ENCODE results near the gene CTNND2.

CTNND2 gene

DNA sequence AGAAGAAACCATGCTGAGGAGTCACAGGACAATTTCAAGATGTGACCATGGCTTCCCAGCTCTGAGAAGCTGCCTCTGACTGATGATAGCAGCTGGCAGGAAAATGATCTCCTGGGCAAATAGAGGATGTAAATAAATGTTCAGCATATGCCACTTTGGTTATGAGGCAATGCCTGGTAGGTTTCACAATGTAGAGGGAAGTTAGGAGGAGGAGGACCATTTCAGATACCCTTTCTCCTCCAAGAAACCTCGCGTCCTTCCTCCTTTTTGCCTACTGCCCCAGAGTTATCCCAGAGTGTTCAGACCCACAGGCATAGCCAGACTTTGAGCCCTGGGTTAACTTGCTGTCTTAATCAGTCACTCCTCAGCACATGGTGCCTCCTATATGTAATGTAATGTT, 601.6 kb downstream of the CTNND2 start:
- Histone ChIP-seq H2AFZ (ENCODE audit: low read depth) (no peak overlapping the region), H3K36me3 (ENCODE audit: insufficient read depth) (no peaks in the 10 kb centered on the region), H3K4me1 (ENCODE audit: low read depth, poor library complexity, severe bottlenecking) (peaks cover 6% of the 10 kb centered on the region), H3K4me3 (IDR thresholded peaks at IDR 0.05; ENCODE audit: insufficient read depth, low read depth, low read length) (no peak overlapping the region), H4K20me1 (ENCODE audit: insufficient read depth) (no peaks in the 10 kb centered on the region), H3K9ac (no peak overlapping the region), H3K27ac (no peak overlapping the region), H3K4me2 (no peak overlapping the region), H3K27me3 (ENCODE audit: insufficient read depth, low read depth) (no peaks in the 10 kb centered on the region), H3K79me2 (ENCODE audit: insufficient read depth, low read depth) (no peaks in the 10 kb centered on the region)
- TF ChIP-seq, protein P1, sequence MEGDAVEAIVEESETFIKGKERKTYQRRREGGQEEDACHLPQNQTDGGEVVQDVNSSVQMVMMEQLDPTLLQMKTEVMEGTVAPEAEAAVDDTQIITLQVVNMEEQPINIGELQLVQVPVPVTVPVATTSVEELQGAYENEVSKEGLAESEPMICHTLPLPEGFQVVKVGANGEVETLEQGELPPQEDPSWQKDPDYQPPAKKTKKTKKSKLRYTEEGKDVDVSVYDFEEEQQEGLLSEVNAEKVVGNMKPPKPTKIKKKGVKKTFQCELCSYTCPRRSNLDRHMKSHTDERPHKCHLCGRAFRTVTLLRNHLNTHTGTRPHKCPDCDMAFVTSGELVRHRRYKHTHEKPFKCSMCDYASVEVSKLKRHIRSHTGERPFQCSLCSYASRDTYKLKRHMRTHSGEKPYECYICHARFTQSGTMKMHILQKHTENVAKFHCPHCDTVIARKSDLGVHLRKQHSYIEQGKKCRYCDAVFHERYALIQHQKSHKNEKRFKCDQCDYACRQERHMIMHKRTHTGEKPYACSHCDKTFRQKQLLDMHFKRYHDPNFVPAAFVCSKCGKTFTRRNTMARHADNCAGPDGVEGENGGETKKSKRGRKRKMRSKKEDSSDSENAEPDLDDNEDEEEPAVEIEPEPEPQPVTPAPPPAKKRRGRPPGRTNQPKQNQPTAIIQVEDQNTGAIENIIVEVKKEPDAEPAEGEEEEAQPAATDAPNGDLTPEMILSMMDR (conservative IDR thresholded peaks at IDR 0.05; ENCODE audit: low read depth, low read length), result no peak

DNA sequence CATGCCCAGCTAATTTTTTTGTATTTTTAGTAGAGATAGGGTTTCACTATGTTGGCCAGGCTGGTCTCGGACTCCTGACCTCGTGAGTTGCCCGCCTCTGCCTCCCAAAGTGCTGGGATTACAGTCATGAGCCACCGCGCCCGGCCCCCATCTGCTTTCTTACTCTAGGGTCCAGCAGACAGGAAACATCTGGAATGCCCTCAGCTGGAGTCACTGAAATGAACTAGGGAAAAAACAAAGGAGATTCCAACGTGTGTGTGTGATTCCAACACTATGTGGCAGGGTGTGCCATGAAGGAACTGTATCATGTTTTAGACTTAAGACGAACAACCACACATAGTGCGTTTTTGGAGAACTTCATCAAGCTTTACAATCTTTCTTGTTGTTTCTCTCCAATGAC, 603.1 kb downstream of the CTNND2 start:
- H3K79me2 ChIP-seq (ENCODE audit: insufficient read depth, low read depth), result no peaks in the 10 kb centered on the region
- no peak overlapping the region for H3K9ac ChIP-seq
- H3K4me2 ChIP-seq, result no peak overlapping the region
- TF ChIP-seq, protein P1 (conservative IDR thresholded peaks at IDR 0.05; ENCODE audit: low read depth, low read length), result no peak
- no peak overlapping the region for H2AFZ ChIP-seq (ENCODE audit: low read depth)
- no peak overlapping the region for H3K4me3 ChIP-seq (IDR thresholded peaks at IDR 0.05; ENCODE audit: insufficient read depth, low read depth, low read length)
- peaks cover 6% of the 10 kb centered on the region for H3K4me1 ChIP-seq (ENCODE audit: low read depth, poor library complexity, severe bottlenecking)
- no peaks in the 10 kb centered on the region for H4K20me1 ChIP-seq (ENCODE audit: insufficient read depth)
- H3K27ac ChIP-seq, result no peak overlapping the region
- H3K36me3 ChIP-seq (ENCODE audit: insufficient read depth), result no peaks in the 10 kb centered on the region
- H3K27me3 ChIP-seq (ENCODE audit: insufficient read depth, low read depth), result no peaks in the 10 kb centered on the region

DNA sequence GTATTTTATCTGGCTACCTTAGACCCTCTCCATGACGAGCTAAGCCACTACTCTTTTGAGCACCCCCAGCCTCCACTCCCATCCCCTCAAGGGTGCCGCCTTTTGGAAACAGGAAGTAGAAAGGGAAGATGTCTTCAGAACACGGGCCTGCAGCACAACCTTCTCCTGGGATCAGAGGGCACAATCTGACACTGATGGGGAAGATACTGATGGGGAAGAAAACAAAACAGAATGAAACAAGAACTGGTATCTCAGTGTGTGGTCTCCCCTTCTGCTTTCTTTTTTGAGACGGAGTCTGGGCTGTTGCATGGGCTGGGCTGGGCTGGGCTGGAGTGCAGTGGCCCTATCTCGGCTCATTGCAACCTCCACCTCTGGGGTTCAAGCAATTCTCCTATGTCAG, 603.5 kb downstream of the CTNND2 start:
- Histone ChIP-seq H4K20me1 (ENCODE audit: insufficient read depth) (no peaks in the 10 kb centered on the region), H3K4me3 (IDR thresholded peaks at IDR 0.05; ENCODE audit: insufficient read depth, low read depth, low read length) (no peak overlapping the region), H3K79me2 (ENCODE audit: insufficient read depth, low read depth) (no peaks in the 10 kb centered on the region), H3K4me1 (ENCODE audit: low read depth, poor library complexity, severe bottlenecking) (peaks cover 6% of the 10 kb centered on the region), H3K36me3 (ENCODE audit: insufficient read depth) (no peaks in the 10 kb centered on the region), H3K9ac (no peak overlapping the region), H3K27ac (no peak overlapping the region), H3K4me2 (no peak overlapping the region), H3K27me3 (ENCODE audit: insufficient read depth, low read depth) (no peaks in the 10 kb centered on the region), H2AFZ (ENCODE audit: low read depth) (no peak overlapping the region)
- TF ChIP-seq, protein P1 (conservative IDR thresholded peaks at IDR 0.05; ENCODE audit: low read depth, low read length), result no peak

DNA sequence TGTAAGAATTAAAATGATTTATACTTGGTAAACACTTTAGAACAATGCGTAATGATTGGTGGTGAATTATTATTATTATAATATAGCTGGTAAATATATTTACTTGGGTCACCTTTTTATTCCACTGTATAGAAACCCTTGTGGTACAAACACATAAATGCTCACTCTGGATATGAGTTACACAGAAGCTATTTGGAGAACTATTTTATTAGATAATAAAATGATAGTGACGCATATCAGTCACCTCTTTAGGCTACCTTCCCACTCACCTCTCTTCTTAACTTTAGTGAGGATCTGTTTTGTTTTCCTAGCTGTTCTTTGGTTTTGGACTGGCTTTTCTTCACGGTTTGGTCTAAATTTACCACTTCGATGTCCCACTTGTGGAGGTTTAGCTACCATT, 605.4 kb downstream of the CTNND2 start:
- no peak overlapping the region for H2AFZ ChIP-seq (ENCODE audit: low read depth)
- no peaks in the 10 kb centered on the region for H4K20me1 ChIP-seq (ENCODE audit: insufficient read depth)
- no peak overlapping the region for H3K4me2 ChIP-seq
- H3K4me1 ChIP-seq (ENCODE audit: low read depth, poor library complexity, severe bottlenecking), result no peaks in the 10 kb centered on the region
- no peak overlapping the region for H3K27ac ChIP-seq
- no peak overlapping the region for H3K4me3 ChIP-seq (IDR thresholded peaks at IDR 0.05; ENCODE audit: insufficient read depth, low read depth, low read length)
- H3K27me3 ChIP-seq (ENCODE audit: insufficient read depth, low read depth), result no peaks in the 10 kb centered on the region
- H3K79me2 ChIP-seq (ENCODE audit: insufficient read depth, low read depth), result no peaks in the 10 kb centered on the region
- no peak overlapping the region for H3K9ac ChIP-seq
- H3K36me3 ChIP-seq (ENCODE audit: insufficient read depth), result no peaks in the 10 kb centered on the region
- TF ChIP-seq, protein P1 (conservative IDR thresholded peaks at IDR 0.05; ENCODE audit: low read depth, low read length), result no peak

All from KMS-11 (cell line).